HG03469 (cell line): Measurements from ENCODE around the gene GRB10.

Source experiments
- ATAC-seq: cut with Tn5 transposase; IDR thresholded peaks from one replicate; pipeline ENCODE4 v1.9.1; 2021; ENCODE audit warnings: mild to moderate bottlenecking, moderate library complexity, moderate number of reproducible peaks; ENCODE audit not compliant: unreplicated experiment

The GRB10 gene

DNA sequence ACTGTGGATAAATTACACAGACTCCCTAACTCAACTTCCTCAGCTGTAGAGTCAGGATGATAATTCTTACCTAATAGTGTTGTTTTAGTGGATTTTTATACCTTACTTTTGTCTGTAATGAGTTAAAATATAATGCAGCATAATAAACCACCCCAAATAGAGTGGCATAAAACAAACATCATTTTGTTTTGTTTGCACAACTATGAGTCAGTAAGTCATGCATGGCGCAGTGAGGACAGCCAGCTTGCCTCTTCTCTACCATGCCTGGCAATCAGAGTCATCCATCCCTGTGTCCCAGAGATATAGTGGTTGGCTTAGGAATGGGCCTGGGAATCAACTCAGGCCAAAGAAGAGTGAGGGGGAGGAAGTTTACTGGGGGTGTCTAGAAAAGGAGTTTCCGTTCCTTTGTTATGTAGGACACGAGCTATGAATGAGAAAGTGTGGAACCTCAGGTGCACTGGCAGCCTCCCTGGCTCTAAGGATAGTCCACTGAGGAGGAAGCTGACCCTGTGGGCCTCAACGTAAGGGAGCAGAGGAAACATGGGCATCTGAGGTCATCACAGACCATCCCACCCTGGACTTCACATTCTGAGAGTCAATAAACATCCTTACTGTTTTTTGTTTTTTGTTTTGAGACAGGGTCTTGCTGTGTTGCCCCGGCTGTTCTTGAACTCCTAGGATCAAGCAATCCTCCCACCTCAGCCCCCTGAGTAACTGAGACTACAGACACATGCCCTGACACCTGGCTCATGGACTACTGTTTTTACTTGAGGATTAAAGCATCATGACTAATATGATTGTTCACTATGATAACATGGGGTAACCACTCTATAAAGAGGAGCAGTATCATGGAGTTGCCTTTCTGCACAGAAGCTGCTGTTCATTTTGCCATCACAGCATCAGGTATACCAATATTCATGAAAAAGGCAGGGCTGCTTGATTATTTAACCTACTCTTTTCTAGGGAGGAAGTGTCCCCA lies 21.0 kb upstream of the GRB10 start:
- no peak for ATAC-seq

GRCh38 chr7:50801907-50802306 lies 19.2 kb upstream of the GRB10 start:
- no peak for ATAC-seq

DNA sequence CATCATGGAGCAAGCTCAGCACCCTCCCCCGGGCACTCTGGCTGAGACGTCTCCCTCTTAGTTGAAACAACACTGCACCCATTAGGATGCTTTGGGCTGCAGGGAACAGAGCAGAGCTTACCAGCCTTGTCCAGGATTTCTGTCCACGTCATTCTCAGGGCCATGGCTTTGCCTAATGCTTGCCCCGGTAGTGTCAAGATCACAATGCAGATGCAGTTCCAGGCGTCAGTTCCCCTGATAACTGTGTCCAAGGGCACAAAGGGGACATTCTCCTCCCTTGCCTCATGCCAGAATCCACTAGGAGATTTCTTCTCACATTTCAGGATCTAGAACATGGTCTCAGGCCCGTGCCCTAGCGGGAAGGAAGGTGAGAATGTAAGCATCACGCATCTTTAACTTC lies 17.2 kb upstream of the GRB10 start:
- no peak for ATAC-seq

GRCh38 chr7:50798126-50798525 lies 15.4 kb upstream of the GRB10 start:
- no peak for ATAC-seq

DNA sequence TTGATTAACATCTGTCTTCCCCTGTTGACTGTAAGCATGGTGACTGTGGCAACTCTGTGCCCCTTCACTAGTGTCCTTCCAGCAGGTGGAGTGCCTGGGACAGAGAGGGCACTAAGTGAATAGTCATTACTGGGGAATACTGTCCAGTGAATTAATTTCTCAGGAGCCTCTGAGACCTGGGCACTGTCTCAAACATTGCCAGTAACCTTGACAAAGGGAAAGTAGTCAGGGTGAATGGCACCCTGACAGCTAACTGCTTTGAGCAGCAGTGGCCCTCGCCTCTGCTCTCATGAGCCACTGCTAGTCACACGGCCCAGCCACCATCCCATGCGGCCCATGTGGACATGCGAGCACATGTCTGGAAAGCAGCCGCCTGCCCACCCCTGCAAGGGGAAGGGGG lies 13.1 kb upstream of the GRB10 start:
- no peak for ATAC-seq

GRCh38 chr7:50795253-50795652 lies 12.6 kb upstream of the GRB10 start:
- no peak for ATAC-seq

- no peak for ATAC-seq
These were observed 11.4 kb upstream of the GRB10 start for GRCh38 chr7:50793947-50794570.

GRCh38 chr7:50793120-50793946 lies 10.6 kb upstream of the GRB10 start:
- ATAC-seq = no peak

DNA sequence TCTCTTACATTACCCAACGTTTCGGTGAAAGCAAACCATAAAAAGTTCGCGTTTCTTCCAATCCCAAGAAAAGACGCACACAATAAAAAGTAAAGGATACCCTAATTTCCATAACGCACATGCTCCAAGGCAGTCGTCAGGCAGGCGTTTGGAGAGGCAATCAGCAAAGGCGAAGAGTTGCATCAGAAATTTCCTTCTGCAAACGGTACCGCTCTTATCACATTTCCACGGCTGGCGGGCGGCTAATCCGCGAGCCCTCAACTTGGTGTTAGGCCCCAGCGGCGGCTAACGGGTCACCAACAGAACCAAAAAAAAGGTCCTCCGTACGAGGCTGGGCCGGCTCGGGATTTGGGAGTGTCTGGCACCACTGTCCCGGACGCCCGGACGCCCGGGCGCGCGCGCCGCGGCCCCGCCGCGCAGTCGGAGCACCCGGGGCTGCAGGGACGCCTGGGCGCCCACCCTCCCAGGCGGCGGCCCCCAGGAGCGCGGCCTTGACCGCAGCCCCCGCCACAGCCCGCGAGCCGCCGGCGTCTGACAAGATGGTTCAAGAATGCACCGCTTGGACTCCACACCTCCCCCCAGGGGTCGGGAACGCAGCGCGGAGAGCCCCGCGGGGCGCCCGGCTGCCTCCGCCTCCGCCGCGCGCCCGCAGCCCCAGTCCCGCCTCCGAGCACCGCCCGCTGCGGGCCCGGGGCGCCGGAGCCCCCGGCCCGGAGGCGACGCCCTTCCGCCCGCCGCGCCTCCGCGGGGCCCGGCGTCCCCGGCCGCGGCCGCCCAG lies 9.8 kb upstream of the GRB10 start:
- no peak for ATAC-seq

- no peak for ATAC-seq
These were observed 9.2 kb upstream of the GRB10 start for GRCh38 chr7:50791938-50792341.

DNA sequence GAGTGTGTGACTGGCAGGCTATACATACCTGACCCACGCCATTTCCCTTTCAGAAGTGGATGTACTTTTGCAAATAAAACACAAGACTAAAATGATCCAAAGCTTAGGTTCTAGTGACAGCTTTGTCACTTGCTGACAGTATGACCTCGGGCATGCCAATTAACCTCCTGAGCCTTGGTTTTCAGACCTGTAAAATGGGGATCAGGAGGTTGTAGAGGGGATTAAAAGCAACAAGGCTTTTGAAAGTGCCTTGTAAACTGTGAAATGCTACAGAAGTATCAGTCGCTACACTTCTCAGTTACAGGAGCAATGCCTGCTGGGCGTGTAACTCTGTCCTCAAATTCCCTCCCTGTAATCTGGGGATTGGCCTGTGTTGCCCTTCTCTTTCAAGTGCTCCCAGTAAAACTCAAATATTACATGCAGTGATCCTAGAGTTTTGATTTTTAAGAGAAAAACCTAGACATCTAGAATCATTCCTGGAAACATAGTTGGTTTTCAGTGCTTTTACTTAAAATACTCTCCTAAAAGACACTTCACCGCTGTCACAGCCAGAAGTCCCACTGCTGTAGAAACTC lies 8.8 kb upstream of the GRB10 start:
- ATAC-seq = no peak

GRCh38 chr7:50790381-50790780 lies 7.7 kb upstream of the GRB10 start:
- ATAC-seq = no peak

GRCh38 chr7:50788382-50788781 lies 5.7 kb upstream of the GRB10 start:
- no peak for ATAC-seq

GRCh38 chr7:50787825-50788224 lies 5.1 kb upstream of the GRB10 start:
- no peak for ATAC-seq

DNA sequence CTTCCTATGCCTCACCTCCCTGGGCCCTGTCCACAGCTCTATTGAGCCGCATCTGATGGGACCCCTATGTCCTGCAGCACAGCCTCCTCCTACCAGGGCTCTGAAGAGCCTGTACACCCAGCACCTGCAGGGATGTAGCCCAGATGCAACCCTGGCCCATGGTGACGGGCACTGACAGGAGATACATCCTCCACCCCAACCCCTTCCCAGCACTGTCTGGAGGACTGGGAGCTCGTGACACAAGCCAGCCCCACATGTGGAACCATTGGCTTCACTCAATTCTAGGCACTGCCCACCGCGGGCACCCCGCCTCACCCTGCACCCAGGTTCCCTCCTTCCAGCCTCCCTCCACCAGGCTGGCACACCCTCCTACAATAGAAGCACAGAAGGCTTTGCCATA lies 2.6 kb upstream of the GRB10 start:
- ATAC-seq = no peak

DNA sequence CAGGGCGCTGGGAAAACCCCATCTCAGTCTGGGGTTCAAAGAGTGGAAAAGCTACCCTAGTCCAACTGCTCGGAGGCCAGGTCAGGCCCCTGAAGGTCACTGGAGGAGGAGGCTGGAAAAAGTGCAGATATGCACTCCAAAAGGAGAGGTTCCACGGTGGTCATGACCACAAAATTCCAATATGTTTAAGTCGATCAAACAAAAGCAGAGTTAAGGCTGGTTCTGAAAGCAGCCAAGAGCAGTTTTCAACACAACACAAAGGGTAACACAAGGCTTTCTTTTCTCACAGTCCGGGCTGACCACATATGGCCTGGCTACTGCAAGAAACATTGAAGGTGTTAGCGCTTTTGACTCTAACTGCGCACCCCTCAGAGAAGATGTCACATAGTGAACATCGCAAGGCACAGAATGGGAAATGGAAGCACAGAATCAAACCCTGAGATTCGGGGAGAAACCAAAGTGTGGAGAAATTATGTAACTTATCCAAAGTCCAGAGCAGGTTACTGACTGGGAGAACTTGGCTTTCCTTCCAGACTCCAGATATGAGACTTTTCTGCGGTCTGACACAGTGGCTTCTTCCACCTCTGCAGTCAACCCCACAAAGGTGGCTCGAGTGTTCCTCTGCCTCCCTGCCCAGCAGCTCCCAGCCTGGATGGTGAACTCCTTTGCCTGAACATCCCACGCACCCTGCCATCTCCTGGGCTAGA lies 1.3 kb upstream of the GRB10 start:
- no peak for ATAC-seq

DNA sequence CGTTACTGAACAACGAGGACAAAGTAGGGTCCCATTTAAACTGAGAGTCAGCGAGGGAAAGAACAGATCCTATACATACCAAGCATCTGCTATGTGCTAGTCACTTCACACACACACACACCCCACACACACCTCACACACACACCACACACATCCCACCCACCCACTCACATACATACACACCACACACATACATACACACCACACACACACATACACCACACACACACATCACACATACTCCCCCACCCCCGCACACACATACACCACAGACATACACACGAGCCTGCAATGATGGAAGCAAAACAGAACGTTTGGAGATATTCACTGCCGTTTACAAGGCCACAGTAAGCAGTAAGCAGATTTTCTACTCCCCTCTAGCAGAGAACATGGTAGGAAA lies 607 bp upstream of the GRB10 start:
- ATAC-seq = no peak

- no peak for ATAC-seq
These were observed 1.1 kb downstream of the GRB10 start for GRCh38 chr7:50781381-50782293.

- ATAC-seq = no peak
These were observed 2.3 kb downstream of the GRB10 start for GRCh38 chr7:50780436-50780835.
